NT2/D1 (cell line): ENCODE data around the gene TBC1D16.
A peak's percentile ranks its signal among the peaks of the same experiment; 100 is the strongest.

Experiments used
- DNase-seq: peaks from one replicate; pipeline ENCODE4 v3.0.0-alpha.2; 2011; ENCODE audit warnings: low read depth, low spot score
- H3K27me3 ChIP-seq: 2 replicates; pipeline ENCODE4 v1.6.0; 2011; ENCODE audit warnings: mild to moderate bottlenecking; ENCODE audit not compliant: insufficient read length, insufficient read depth
- H3K36me3 ChIP-seq: 2 replicates; pipeline ENCODE4 v1.6.1; 2011; ENCODE audit warnings: mild to moderate bottlenecking, low read length, mixed read lengths; ENCODE audit not compliant: insufficient read depth, insufficient read length
- H3K4me1 ChIP-seq: 2 replicates; pipeline ENCODE4 v1.5.1; 2011; ENCODE audit not compliant: insufficient read depth, insufficient read length
- H3K4me3 ChIP-seq: 2 replicates; pipeline ENCODE4 v1.5.1; 2011; ENCODE audit warnings: low read depth; ENCODE audit not compliant: insufficient read length
- H3K9ac ChIP-seq: 2 replicates; pipeline ENCODE4 v1.6.0; 2011; ENCODE audit warnings: low read depth; ENCODE audit not compliant: insufficient read length
- H3K9me3 ChIP-seq: 2 replicates; pipeline ENCODE4 v1.5.1; 2011; ENCODE audit warnings: mild to moderate bottlenecking, low read length; ENCODE audit not compliant: insufficient read depth
- SUZ12 ChIP-seq: IDR thresholded peaks from 2 replicates; pipeline ENCODE4 v1.6.1; 2011; ENCODE audit not compliant: insufficient read length, insufficient read depth; ENCODE audit errors: extremely low read depth
- YY1 ChIP-seq: IDR thresholded peaks from 2 replicates; pipeline ENCODE4 v1.6.1; 2011; ENCODE audit not compliant: insufficient read length, insufficient read depth
- ZNF274 ChIP-seq: IDR thresholded peaks from 2 replicates; pipeline ENCODE4 v1.6.1; 2011; ENCODE audit warnings: mild to moderate bottlenecking, low read depth, low read length

TBC1D16 gene

GRCh38 chr17:79987935-79988184 lies 47.8 kb downstream of the TBC1D16 start:
- H3K4me1 ChIP-seq = peaks cover 39% of the 10 kb centered on the region
- H3K36me3 ChIP-seq = peaks cover 12% of the 10 kb centered on the region
- no peak overlapping the region for H3K4me3 ChIP-seq
- no peak for DNase-seq
- H3K9ac ChIP-seq = peak overlapping the region; percentile 44
- H3K27me3 ChIP-seq = no peaks in the 10 kb centered on the region
- TF ChIP-seq YY1 (no peak), ZNF274 (no peak), SUZ12 (no peak)
- no peaks in the 10 kb centered on the region for H3K9me3 ChIP-seq

- Histone ChIP-seq H3K9ac (no peak overlapping the region), H3K4me1 (peaks cover 38% of the 10 kb centered on the region), H3K4me3 (no peak overlapping the region), H3K36me3 (peaks cover 13% of the 10 kb centered on the region), H3K27me3 (no peaks in the 10 kb centered on the region), H3K9me3 (no peaks in the 10 kb centered on the region)
- TF ChIP-seq SUZ12 (no peak), ZNF274 (no peak), YY1 (no peak)
- no peak for DNase-seq
These were observed 48.3 kb downstream of the TBC1D16 start for GRCh38 chr17:79987187-79987934.

GRCh38 chr17:79986411-79987186 lies 49.1 kb downstream of the TBC1D16 start:
- H3K36me3 ChIP-seq = peaks cover 14% of the 10 kb centered on the region
- no peaks in the 10 kb centered on the region for H3K9me3 ChIP-seq
- H3K27me3 ChIP-seq = no peaks in the 10 kb centered on the region
- H3K4me1 ChIP-seq = peaks cover 35% of the 10 kb centered on the region
- peak overlapping the region; percentile 36 for H3K9ac ChIP-seq
- DNase-seq = no peak
- H3K4me3 ChIP-seq = no peak overlapping the region
- TF ChIP-seq ZNF274 (no peak), SUZ12 (no peak), YY1 (no peak)

GRCh38 chr17:79985943-79986391 lies 49.7 kb downstream of the TBC1D16 start:
- Histone ChIP-seq H3K4me3 (no peak overlapping the region), H3K9ac (no peak overlapping the region), H3K36me3 (peaks cover 20% of the 10 kb centered on the region), H3K4me1 (peaks cover 33% of the 10 kb centered on the region), H3K9me3 (no peaks in the 10 kb centered on the region), H3K27me3 (no peaks in the 10 kb centered on the region)
- TF ChIP-seq SUZ12 (no peak), YY1 (no peak), ZNF274 (no peak)
- no peak for DNase-seq

GRCh38 chr17:79985361-79985942 lies 50.2 kb downstream of the TBC1D16 start:
- Histone ChIP-seq H3K9me3 (no peaks in the 10 kb centered on the region), H3K27me3 (no peaks in the 10 kb centered on the region), H3K9ac (no peak overlapping the region), H3K4me1 (peaks cover 30% of the 10 kb centered on the region), H3K4me3 (no peak overlapping the region), H3K36me3 (peaks cover 22% of the 10 kb centered on the region)
- TF ChIP-seq SUZ12 = no peak
- no peak for TF ChIP-seq ZNF274
- TF ChIP-seq YY1 = no peak
- no peak for DNase-seq

- peaks cover 17% of the 10 kb centered on the region for H3K36me3 ChIP-seq
- H3K9me3 ChIP-seq = no peaks in the 10 kb centered on the region
- no peak overlapping the region for H3K4me3 ChIP-seq
- no peaks in the 10 kb centered on the region for H3K27me3 ChIP-seq
- TF ChIP-seq ZNF274 = no peak
- no peak for TF ChIP-seq YY1
- no peak for TF ChIP-seq SUZ12
- no peak for DNase-seq
- H3K4me1 ChIP-seq = peaks cover 30% of the 10 kb centered on the region
- no peak overlapping the region for H3K9ac ChIP-seq
These were observed 50.8 kb downstream of the TBC1D16 start for GRCh38 chr17:79984877-79985276.
